ENCODE results near the gene GNAI2.
"Not testable (repeated sequence)": the region's sequence is repeated elsewhere in the genome, so short reads cannot be mapped to it uniquely, and the experiment has no call there.

GNAI2 gene

DNA sequence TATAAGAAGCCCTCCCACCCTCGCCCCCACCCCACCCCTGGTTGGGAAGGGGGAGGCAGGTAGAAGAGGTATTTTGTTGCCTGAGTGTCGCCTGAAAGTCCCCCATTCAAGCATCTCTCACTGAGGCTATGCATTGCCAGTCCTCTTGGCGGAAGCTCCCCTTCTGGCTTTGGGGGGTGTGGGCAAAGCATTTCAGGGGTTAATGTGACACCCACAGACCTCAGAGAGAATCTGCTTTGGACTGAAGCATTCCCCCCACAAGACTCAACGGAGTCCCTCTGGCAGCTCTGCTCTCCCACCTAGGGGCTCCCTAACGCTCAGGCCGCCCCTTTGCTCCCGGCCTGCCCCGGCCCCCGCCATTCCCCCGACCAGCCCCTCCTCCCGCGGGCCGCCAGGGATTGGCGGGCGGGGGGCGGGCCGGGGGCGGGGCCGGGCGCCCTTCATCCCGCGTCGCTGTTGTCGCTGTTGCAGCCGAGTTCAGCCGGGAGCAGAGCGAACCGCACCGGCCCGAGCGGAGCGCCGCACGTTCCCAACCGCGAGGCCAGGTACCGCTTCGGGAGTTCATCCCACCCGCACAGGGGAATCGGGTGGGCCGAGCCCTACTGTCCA, 31.1 kb upstream of the GNAI2 start, which contains the start of gene SLC38A3:
TSS of gene SLC38A3 (plus strand) at position 468 of the 609 bp plus-strand sequence. CDS start 8,929 bp downstream, outside the sequence.
- DNase-seq, result peak in 42 of 58 donors; percentile 8 to 66 (median 38)

DNA sequence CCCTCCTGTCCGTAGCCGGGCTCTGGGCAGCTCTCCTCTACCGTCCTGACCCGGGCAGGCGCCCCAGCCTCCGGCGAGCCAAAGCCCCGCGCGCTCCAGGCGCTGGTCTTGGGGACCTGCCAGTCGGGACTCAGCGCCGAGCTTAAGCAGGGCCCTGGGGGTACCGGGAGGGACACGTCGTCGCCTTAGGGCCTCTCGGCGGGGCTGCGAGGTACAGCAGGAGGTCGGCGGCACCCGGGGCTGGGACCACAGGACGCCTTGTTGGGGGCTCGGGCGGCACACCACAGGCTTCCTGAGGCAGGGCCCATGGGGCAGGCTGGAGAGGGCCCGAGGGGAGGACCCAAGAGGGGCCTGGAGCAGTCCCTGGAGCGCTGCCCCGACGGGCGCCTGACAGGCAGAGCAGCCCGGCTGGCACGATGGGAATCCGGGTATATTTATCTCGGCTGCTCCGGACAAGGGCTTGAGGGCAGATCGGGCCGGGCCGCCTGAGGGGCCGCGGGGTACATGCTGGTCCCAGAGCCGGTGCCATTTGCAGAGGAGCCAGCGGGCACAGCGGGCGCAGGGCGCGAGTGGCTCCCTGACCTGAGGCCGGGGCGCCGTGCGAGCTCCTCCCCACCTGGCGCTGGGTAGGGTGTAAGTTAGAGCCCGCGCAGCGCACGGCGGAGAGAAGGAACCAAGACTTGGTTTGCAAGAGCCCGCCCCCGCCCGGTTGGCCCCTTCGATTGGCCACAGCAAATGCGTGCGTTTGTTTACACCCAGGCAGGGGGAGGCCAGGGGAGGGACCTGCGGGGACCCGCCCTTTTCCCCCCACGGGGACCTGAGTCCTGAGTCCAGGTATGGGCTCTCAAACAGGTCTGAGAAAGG, 30.4 kb upstream of the GNAI2 start:
- peak in 22 of 58 donors; percentile 10 to 59 (median 24) for DNase-seq

DNA sequence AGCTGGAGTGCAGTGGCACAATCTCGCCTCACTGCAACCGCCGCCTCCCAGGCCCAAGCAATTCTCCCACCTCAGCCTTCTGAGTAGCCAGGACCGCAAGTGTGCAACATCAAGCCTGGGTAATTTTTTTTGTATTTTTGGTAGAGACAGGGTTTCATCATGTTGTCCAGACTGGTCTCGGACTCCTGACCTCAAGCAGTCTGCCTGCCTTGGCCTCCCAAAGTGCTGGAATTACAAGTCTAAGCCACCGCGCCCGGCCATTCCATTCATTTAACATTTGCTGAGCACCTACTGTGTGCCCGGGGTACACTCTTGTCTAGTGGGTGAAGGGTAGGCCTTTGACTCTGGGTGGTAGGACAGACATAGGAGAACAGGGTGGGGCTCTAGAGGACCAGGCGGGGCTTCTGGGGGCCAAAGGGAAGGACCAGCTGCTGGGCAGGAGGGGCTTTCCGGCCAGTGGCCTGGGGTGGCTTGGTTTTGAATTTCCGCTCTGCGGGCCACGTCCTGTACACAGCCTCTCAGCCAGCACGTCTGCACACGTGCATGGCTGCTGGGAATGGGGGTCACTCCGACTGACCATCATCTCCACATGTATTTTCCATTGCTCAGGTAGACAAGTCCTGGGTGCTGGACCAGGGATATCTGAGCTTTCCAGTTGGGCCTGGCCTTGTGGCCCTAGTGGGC, 28.5 kb upstream of the GNAI2 start:
- no peak for DNase-seq

DNA sequence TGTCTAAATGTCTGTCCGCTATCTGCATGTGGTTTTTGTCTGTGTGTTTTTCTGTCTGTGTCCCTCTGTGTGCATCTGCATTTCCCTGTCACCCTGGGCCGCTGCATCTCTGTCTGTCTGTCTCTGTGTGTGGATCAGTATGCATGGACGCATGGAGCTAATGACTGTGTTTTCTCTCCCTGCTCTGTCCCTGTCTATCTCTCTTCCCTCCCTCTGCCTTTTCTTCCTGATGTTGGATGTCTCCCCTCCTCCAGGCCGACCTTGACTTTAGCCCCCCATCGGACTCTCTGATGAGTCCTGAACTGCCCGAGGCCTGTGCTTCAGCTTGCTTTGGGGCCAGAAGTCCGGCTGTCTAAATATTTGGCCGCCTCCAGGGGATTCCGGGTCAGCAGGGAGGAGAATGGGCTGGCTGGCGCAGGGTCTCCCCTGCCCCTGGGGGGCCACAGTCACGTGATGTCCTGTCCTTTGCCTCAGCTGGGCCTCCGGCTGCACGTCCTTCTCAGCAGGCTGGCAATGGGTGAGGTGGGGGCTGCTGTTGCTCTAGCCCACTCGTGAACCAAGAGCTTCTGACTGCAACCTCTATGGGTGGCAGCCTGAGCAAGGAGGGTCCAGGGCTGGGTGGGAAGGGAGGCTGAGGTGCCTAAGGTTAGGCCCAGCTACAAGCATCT, 27.2 kb upstream of the GNAI2 start:
- no peak for DNase-seq

DNA sequence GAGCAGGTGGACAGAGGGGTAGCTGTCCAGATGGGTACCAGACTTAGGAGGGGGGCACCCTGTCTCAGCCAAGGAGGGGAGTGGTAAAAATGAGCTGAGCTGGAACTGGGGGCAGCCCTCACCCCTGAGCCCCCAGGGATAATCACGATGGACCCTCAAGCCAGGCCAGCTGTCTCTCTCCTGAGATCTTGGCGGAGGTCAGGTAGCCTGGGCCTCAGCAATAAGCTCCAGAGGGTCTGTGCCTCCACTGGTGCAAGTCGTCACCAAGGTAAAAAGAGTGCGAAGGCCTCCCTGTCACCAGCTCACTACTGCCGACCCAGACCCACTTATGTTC, 25.9 kb upstream of the GNAI2 start:
- no peak for DNase-seq

DNA sequence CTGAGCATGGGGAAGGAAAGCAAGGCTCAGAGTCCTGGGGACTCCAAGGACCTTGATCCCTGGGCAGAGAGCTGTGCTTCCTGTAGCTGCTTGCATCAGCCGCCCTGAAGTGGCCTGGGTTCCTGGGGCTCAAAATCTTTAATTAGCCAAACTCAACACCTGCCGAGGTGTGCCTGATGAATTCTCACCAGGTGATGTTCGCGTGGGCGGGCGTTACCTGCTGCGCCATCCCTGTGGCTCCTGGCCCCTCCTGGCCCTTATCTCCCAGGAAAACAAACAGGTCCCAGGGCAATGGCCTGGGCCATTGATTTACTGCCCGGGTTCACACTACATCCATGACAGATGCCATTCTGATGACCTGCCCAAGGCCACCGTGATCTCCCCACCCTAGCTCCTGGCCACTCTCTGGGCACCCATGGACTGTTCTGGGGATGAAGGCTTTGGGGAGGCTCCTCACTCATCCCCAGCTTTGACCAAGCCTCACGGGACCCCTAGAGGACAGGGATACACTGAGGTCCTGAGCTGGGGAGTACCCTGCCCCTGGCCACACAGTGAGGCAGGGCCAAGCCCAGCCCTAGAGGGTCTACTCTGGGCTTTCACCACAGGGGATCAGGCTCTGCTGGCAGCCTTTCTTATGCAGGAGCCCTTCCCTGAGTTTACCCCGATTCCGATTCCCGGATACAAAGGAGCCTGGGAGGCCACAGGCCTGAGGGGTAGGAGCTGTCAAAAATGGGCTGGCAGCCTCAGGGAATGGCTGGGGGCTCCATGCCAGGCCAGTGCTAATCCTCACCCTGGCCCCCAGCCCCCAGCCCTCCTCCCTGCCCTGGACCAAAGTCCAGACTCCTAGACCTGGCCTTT, 25.3 kb upstream of the GNAI2 start:
- DNase-seq, result no peak

DNA sequence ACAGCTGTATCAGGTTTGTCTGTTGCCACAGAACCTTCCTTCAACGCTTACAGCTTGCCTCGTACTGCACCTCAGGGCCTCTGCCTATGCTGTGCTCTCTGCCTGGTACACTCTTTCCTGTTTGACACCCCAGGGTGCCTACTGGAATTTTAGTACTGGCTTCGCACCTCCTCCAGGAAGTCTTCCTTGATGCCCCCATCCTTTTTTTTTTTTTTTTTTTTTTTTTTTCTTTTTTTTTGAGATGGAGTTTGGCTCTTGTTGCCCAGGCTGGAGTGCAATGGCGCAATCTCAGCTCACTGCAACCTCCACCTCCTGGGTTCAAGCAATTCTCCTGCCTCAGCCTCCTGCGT, 24.7 kb upstream of the GNAI2 start:
- DNase-seq, result not testable (repeated sequence)

DNA sequence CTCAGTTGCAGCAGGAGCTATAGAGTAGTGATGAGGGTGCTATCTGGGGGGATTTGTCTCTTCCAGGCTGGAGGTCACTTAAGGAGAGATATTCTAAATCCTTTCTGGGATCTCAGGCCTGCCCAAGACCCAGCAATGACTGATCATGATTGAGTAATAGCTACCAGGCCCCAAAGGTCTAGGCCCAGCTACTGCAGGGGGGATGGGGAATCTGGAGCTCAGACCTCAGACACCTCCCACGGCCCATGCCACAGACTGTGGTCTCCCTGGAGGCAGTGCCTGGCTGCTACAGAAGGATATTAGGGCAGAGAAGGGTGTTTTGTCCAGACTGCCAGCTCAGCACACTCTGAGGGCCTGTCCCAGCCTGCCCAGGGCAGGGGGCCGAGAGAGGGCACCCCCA, 24.1 kb upstream of the GNAI2 start:
- peak in 2 of 58 donors; percentile 20 to 34 for DNase-seq

DNA sequence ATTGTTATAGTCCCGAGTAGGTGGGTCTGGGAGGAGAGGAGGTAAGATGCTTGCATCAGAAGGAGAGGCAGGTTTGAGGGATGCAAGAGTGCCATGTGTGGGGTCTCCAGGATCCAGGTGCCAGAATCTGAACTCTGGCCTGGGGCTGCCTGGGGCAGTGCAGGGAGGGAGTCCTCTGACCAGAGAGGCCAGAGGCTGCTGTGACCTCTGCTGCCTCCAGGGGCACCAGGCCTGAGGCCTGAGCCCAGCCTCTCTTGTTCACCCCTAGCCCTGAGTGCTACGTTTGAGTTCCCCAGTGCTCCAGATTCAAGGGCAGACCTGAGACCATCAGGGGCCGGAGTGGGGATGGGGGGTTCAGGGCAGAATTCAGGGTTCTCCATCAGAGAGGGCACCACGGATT, 23.5 kb upstream of the GNAI2 start:
- DNase-seq, result no peak

DNA sequence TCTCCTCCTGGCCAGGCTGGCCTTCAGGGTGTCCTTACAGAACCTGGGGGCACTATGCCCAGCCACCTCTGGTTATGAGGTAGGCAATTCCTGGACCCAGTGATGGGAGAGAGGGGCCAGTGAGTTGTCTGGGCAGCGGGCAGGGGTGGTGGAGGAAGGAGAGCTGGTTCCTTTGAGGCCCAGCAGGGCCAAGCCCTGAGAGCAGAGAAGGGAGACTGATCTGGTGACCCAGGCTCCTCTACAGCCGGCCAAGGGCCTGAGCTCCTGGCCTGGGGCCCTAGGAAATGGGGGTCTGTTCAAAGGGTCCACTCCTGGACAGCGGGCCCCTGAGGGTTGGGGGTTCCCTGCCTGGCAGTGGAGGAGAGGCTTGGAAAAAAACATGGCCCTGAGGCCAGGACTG, 23.0 kb upstream of the GNAI2 start:
- DNase-seq, result peak in 1 of 58 donors; percentile 71

DNA sequence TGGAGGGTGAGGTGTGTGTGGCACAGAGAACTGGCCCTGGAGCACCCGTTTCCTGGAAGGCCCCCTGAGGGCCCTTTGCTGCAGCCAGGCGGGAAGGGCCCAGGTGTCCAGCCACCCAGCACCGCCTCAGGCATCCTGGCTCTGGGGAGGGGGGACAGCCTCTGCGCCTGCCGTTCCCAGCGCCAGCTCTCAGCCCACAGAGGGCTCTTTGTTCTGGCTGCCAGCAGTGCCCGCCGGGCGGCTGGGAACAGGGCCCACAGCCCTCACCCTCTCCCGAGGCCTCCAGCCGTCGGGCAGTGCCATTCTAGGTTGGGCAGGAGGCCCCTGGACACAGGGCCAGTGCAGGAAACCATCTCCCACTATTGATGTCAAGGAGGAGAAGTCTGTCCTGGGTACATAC, 22.6 kb upstream of the GNAI2 start:
- peak in 56 of 58 donors; percentile 20 to 96 (median 83) for DNase-seq

DNA sequence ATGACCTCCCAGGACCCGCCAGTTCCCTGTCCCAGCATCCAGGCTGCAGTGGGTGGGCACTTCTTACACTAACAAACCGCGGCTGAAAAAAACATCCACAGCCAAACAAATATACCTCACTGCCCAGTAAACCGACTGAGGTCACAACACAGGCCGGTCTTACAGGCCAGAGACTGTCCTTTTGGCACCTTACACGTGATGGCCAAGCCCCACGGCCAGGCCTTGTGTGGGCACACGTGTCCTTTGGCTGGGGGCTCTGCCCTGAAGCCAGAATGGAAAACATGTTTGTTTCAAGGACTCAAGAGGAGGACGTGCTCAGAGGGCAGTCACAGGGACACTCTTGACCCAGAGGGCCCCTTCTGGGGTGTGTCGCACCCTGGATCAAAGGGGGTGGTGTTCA, 21.2 kb upstream of the GNAI2 start:
- DNase-seq, result no peak

DNA sequence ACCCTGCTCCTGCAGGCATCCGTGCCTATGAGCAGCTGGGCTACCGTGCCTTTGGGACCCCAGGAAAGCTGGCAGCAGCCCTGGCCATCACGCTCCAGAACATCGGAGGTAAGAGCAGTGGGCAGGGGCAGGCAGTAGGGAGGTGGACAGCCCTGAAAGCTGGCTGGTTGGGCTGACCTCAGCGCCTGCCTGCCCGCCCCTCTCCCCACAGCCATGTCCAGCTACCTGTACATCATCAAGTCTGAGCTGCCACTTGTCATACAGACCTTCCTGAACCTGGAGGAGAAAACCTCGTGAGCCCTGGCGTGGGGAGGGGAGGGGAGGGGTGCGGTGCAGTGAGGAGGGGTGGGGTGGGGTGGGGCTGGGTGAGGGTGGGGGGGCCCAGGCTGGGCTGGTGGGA, 20.5 kb upstream of the GNAI2 start:
- no peak for DNase-seq

DNA sequence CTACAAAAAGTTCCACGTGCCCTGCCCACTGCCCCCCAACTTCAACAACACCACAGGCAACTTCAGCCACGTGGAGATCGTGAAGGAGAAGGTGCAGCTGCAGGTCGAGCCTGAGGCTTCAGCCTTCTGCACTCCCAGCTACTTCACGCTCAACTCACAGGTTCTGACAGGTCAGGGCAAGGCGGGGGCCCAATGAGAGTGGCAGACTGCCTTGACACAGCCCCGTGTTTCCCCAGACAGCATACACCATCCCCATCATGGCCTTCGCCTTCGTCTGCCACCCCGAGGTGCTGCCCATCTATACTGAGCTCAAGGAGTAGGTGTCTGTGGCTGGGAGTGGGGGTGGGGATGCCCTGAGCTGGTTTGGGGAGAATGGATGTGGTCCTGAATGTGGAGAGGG, 18.3 kb upstream of the GNAI2 start:
- no peak for DNase-seq

DNA sequence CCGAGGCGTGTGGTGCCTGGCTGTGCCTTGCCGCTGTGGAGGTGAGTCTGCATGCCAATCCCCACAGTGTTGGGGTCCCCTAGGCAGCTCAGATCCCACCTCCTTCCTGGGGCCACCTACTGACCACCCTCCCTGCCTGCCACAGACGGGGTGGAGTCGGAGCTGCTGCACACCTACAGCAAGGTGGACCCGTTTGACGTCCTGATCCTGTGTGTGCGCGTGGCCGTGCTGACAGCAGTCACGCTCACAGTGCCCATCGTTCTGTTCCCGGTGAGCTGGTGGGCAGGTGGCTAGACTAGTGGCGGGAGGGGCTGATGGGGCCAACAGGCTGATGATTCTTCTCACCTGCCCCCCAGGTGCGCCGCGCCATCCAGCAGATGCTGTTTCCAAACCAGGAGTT, 17.6 kb upstream of the GNAI2 start:
- DNase-seq, result no peak

DNA sequence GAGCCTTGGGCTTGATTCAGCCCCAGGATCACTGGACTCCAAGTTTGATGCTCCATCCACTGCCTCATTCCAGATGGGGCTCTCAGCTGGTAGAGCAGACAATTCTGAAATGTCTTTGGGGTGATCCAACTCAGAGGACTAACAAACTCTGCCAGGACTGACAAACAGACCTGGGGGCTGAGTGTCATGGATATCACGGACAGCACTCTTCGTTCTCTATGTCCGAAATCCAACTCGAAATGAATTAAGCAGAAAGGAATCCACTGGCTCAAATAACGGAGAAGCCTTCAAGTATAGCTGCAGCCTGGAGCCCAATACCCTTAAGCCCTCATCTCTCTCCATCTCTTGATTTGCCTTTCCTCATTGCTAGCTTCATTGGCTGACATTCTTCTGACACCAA, 16.7 kb upstream of the GNAI2 start:
- DNase-seq, result no peak

DNA sequence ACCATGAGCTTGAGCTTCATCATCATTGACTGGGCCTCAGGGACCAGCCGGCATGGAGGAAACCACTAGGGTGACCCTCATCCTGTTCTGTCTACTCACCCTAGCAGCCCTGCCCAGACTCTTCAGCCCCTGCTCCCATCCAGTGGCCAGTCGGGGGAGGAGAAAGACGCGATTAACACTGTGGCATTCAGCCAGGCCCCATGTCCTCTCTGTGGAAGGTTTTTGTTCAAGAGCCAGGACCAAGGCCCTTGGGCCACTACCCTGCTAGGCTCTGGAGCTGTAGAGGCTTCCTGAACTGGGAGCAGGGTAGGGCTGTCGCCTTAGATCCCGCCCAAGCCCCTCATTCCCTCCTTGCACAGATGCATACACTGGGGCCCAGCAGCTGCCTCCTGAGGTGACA, 15.9 kb upstream of the GNAI2 start:
- DNase-seq, result peak in 3 of 58 donors; percentile 12 to 20 (median 13)

DNA sequence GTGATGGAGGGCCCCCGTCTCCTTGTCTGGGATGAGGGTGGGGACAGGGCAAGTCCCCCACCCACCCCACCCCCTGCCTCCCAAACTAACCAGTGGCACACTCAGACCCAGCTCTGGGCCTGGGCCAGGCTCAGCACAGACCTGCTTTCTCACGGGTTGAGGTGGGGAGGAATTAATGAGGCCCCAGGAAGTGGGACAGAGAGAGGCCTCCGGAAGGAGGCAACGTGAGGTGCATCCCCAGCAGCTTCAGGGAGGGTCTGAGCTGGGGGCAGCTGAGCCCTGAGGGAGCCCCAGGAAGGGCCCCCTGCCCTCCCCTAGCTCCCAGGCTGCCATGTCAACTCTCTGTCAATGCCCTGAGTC, 15.0 kb upstream of the GNAI2 start:
- DNase-seq, result no peak

DNA sequence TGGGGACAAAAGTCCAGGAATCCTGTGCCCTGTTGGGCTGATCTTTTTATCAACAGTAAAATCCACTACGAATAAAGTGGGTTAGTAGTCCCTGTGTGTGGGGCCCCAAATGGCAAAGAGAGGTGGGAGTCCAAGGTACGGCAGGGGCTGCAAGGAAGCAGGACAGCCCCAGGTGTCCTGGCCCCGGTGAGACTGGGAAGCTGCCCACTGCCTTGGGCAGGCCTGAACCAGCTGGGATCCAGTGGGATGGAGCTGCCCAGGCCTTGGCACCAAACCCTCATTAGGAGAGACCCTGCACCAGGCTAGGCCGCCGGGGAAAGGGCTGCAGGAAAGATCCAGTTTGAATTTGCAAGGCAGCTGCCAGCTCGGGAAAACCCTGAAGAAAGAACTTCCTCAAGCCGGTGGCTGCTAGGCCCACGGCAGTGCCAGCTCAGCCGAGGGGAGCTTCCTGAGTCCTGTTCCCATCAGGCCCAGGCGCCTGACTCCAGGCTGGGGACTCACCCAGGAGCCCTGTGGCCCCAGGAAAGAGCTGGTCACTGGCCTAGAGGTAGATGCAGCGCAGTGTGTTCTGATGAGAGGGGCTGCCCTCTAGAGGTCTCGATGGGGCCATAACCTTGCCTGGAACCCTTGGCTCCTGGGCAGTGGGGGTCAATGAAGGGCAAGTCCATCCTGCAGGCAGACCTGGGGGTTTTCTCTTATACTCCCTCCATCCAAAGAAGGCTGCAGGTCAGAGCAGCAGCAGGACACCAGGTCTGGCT, 14.4 kb upstream of the GNAI2 start:
- DNase-seq, result peak in 37 of 58 donors; percentile 13 to 72 (median 42)

DNA sequence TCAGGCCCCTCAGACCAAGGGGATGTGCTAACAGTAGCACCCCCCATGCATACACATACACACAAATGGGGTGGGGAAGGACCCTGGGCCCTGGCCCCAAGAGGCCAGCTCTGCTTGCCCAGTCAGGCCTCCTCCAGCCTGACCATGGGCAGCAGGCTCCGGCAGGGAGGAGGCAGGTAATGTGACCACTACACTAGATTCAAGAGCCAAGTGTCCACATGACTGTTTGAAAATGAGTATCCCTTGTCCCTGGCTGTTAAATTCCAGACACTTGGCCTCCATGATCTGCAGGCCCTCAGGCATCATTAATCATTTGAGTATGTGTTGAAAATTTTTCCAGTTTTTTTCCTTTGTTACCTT, 13.9 kb upstream of the GNAI2 start:
- no peak for DNase-seq
